Tibial nerve (tissue), 4 donors: Measurements from ENCODE around the gene SV2B. TPM values are rescaled to one million over a fixed set of nuclear protein-coding genes. Genes with fewer than 3 reads are reported as not detected.

ENCODE experiments used
- DNase-seq, 2 donors: peaks; one replicate each; pipeline ENCODE4 v3.0.0-alpha.2; 2019; ENCODE audit warnings: low spot score in 2 of 2
- H3K27ac ChIP-seq, 4 donors: fragments of 200-600 bp; sonication (generic) in 3 of 4; one replicate each; pipeline ENCODE4 v1.5.1; 2017 to 2019; ENCODE audit warnings: mild to moderate bottlenecking in 1 of 4
- H3K27me3 ChIP-seq, 2 donors: fragments of 200-600 bp; sonication (generic) in 1 of 2; one replicate each; pipeline versions ENCODE4 v1.5.1 to v1.6.0; 2017 to 2019
- H3K36me3 ChIP-seq, 3 donors: fragments of 200-600 bp; sonication (generic); one replicate each; pipeline ENCODE4 v1.5.1; 2018 to 2019
- H3K4me1 ChIP-seq, 4 donors: fragments of 200-600 bp; sonication (generic) in 3 of 4; one replicate each; pipeline ENCODE4 v1.5.1; 2017 to 2019
- H3K4me3 ChIP-seq, 4 donors: fragments of 200-600 bp; sonication (generic) in 3 of 4; one replicate each; pipeline ENCODE4 v1.5.1; 2017 to 2019; ENCODE audit warnings: mild to moderate bottlenecking in 1 of 4, moderate library complexity in 1 of 4
- H3K9me3 ChIP-seq, 4 donors: fragments of 200-600 bp; sonication (generic) in 3 of 4; one replicate each; pipeline ENCODE4 v1.5.1; 2017 to 2019
- EP300 ChIP-seq, 2 donors: sonication (generic); formaldehyde crosslinking; IDR thresholded peaks; one replicate each; pipeline ENCODE4 v1.6.1; 2017; ENCODE audit warnings: antibody characterized with exemption in 2 of 2, mild to moderate bottlenecking in 1 of 2
- POLR2A ChIP-seq, 2 donors: fragments of 450-650 bp; IDR thresholded peaks; one replicate each; pipeline ENCODE4 v1.6.1; 2017; ENCODE audit warnings: antibody characterized with exemption in 2 of 2, mild to moderate bottlenecking in 2 of 2, moderate library complexity in 2 of 2
- WGBS, 2 donors: methylation state at CpG; one replicate each; pipeline ENCODE4 v1.1.5; 2018; 5-methylcytosine and 5-hydroxymethylcytosine counted together
- total RNA-seq, 4 donors: library from RNA; depleted of rRNA; stranded (reverse); fragments of >200 nt; gene quantifications; one replicate each; pipeline ENCODE4 v1.1.0, GENCODE V29; 2016
- TF ChIP-seq, protein P1 (sequence below), 5 experiments: fragments of 200-600 bp in 3 of 5; fragments of 450-650 bp in 2 of 5; sonication (generic) in 3 of 5; IDR thresholded peaks; one replicate each; pipeline ENCODE4 v1.5.1; 2016 to 2019; ENCODE audit warnings: antibody characterized with exemption in 5 of 5, mild to moderate bottlenecking in 3 of 5, moderate library complexity in 2 of 5

Gene SV2B
- total RNA-seq, 4 donors from 2014 or later: 8.3 to 20.5 (median 17.1) TPM

DNA sequence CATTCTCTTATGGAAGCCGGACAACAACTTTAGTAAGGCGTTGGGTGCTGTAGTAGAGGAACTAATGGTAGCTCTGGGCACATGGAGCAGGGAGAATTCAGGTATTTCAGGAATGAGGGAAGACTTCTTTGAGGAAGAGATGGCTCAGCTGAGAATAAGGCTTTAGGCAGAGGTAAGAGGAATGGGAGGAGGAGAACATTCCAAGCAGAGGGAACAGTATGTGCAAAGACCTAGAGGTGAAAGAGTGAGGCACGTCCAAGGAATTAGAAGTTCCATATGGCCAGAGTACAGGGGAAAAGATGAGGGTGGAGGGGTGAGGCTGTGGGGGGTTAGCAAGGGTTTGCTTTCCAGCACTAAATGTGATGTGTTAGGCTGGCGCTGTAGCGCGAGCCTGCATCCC is 1.6 kb upstream of the SV2B start:
- Histone ChIP-seq H3K27me3 (peaks cover 0 to 25% of the 10 kb centered on the region in 2 donors), H3K27ac (no peak overlapping the region), H3K4me3 (no peak overlapping the region), H3K9me3 (peaks cover 0 to 8% (median 0%) of the 10 kb centered on the region in 4 donors), H3K4me1 (peaks cover 0 to 31% (median 9%) of the 10 kb centered on the region in 4 donors), H3K36me3 (no peaks in the 10 kb centered on the region)
- no peak for DNase-seq
- WGBS, 2 donors: 92 to 95% methylated on average over 6 of the region's 6 CpGs
- TF ChIP-seq POLR2A (IDR thresholded peaks at IDR 0.05) (no peak), EP300 (IDR thresholded peaks at IDR 0.05) (no peak)
- TF ChIP-seq, protein P1, sequence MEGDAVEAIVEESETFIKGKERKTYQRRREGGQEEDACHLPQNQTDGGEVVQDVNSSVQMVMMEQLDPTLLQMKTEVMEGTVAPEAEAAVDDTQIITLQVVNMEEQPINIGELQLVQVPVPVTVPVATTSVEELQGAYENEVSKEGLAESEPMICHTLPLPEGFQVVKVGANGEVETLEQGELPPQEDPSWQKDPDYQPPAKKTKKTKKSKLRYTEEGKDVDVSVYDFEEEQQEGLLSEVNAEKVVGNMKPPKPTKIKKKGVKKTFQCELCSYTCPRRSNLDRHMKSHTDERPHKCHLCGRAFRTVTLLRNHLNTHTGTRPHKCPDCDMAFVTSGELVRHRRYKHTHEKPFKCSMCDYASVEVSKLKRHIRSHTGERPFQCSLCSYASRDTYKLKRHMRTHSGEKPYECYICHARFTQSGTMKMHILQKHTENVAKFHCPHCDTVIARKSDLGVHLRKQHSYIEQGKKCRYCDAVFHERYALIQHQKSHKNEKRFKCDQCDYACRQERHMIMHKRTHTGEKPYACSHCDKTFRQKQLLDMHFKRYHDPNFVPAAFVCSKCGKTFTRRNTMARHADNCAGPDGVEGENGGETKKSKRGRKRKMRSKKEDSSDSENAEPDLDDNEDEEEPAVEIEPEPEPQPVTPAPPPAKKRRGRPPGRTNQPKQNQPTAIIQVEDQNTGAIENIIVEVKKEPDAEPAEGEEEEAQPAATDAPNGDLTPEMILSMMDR (IDR thresholded peaks at IDR 0.05): no peak

DNA sequence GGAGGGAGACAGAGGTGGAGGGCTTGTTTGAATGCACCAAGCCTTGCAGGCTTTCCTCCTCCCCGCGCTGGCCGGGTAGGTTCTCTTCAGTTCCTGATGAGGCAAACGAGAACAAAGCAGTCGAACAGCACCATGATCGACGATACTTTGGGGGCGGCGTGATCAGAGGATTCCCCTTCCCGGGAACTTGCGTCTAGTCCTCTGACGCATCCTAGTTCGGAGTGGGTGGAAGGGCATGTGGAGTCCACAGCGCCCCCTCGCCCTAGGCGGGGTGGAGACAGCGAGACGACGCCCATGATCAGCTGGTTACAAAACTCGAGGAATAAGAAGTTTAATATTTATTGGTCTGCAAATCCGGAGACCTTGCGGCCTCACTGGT is 452 bp upstream of the SV2B start:
- Histone ChIP-seq H3K4me1 (peaks cover 0 to 31% (median 9%) of the 10 kb centered on the region in 4 donors), H3K9me3 (peaks cover 0 to 3% (median 0%) of the 10 kb centered on the region in 4 donors), H3K36me3 (no peaks in the 10 kb centered on the region), H3K27me3 (peaks cover 0 to 25% of the 10 kb centered on the region in 2 donors), H3K27ac (peak overlapping the region in 2 of 4 donors; percentile 63 to 84), H3K4me3 (peak overlapping the region; percentile 40 to 66 (median 56))
- TF ChIP-seq, protein P1 (IDR thresholded peaks at IDR 0.05): no peak
- no peak for TF ChIP-seq POLR2A (IDR thresholded peaks at IDR 0.05)
- TF ChIP-seq EP300 (IDR thresholded peaks at IDR 0.05): peak; percentile 30 to 46
- peak in 1 of 2 donors; percentile 21 for DNase-seq
- WGBS, 2 donors: 1 to 2% methylated on average over 20 to 22 of the region's 22 CpGs

DNA sequence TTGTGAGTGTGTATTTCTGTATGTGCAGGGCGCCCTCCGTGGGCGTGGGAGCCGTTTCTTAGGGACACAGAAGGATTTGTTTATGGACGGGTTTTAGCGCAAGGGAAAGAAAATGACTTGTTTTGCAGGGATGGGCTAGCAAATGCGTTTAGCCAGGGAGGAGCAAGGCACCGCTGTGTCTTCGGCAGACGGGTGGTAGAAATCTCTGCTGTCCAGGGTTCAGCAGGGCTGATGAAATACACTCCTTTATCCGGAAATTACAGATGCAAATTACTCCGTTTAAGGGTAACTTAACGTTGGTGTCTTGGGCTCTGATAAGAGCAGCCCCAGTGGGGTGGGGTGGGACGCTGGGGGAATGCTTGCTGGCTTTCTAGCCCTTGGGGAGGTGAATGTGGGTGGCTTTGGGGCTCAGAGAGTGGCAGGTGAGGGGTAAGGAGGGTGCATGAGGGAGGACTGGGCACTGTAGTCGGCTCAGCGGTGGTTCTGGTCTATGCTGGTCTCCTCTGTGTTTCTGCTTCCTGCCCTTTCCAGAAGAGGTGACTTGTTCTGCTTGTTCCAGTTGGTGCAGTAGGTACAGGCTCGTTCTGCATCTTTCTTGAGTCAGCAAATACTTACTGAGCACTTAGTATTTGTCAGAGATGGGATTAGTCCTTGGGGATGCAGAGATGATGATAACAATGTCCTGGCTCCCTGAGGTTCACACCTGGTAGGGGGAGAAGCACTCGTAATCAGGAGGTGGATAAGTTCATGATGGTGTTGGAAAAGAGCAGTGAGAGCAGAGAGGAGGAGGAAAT is 954 bp downstream of the SV2B start:
- TF ChIP-seq POLR2A (IDR thresholded peaks at IDR 0.05) (no peak), EP300 (IDR thresholded peaks at IDR 0.05) (no peak)
- TF ChIP-seq, protein P1 (IDR thresholded peaks at IDR 0.05): no peak
- 7 to 9% methylated on average over 17 to 18 of the region's 18 CpGs for WGBS, 2 donors

DNA sequence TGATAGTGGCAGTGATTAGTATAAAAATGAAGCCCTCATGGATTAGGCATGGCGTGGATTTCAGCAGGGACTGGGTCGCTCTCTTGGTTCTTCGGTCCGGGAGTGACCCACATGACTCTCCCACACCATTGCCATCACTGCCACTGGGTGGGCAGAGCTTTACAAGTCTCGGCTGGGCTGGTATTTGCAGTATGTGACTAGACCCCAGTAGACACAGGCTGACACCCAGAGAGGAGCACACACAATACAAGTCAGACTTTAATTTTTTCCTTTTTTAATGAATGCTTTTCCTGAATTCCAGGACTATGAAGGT is 1.5 kb downstream of the SV2B start:
- TF ChIP-seq EP300 (IDR thresholded peaks at IDR 0.05) (no peak), POLR2A (IDR thresholded peaks at IDR 0.05) (no peak)
- TF ChIP-seq, protein P1 (IDR thresholded peaks at IDR 0.05): no peak
- Histone ChIP-seq H3K4me1 (peaks cover 0 to 31% (median 9%) of the 10 kb centered on the region in 4 donors), H3K9me3 (no peaks in the 10 kb centered on the region), H3K4me3 (peak overlapping the region in 2 of 4 donors; percentile 61 to 66), H3K36me3 (no peaks in the 10 kb centered on the region), H3K27me3 (peaks cover 0 to 25% of the 10 kb centered on the region in 2 donors), H3K27ac (peak overlapping the region in 2 of 4 donors; percentile 21 to 84)
- DNase-seq: no peak
- whole genome bisulfite sequencing, 2 donors: 60 to 78% methylated on average over 5 of the region's 5 CpGs

More for the DNA sequence above, 954 bp downstream of the SV2B start:
- no peaks in the 10 kb centered on the region for H3K36me3 ChIP-seq
- H3K27ac ChIP-seq: peak overlapping the region in 3 of 4 donors; percentile 21 to 84 (median 63)
- H3K27me3 ChIP-seq: peaks cover 0 to 25% of the 10 kb centered on the region in 2 donors
- peaks cover 0 to 31% (median 9%) of the 10 kb centered on the region in 4 donors for H3K4me1 ChIP-seq
- no peak for DNase-seq
- no peaks in the 10 kb centered on the region for H3K9me3 ChIP-seq
- peak overlapping the region; percentile 40 to 66 (median 56) for H3K4me3 ChIP-seq
